Body of pancreas (tissue), 4 donors: ENCODE results near the gene KRTCAP2. TPM values are rescaled to one million over a fixed set of nuclear protein-coding genes. Genes with fewer than 3 reads are reported as not detected.

Source experiments
- ATAC-seq: fragments of 150-250 bp; one replicate; pipeline ENCODE4 v1.9.1; 2016
- DNase-seq, 4 donors: peaks; one replicate each; pipeline ENCODE4 v3.0.0-alpha.2; 2019
- H3K27ac ChIP-seq, 4 donors: fragments of 200-600 bp; sonication (generic); 1 replicate in 3 of 4; 2 replicates in 1 of 4; pipeline versions ENCODE4 v1.5.1 to v1.6.1; 2016 to 2019; ENCODE audit warnings: mild to moderate bottlenecking in 1 of 4, mixed read lengths in 1 of 4, moderate library complexity in 1 of 4
- H3K27me3 ChIP-seq, 2 donors: fragments of 200-600 bp; sonication (generic); one replicate each; pipeline ENCODE4 v1.6.0; 2016; ENCODE audit warnings: mild to moderate bottlenecking in 1 of 2
- H3K36me3 ChIP-seq, 2 donors: fragments of 200-600 bp; sonication (generic); replicated peaks in 1 of 2; 2 replicates each; pipeline ENCODE4 v1.5.1; 2016; ENCODE audit warnings: low read depth in 2 of 2; ENCODE audit not compliant: insufficient read depth in 1 of 2
- H3K4me1 ChIP-seq: fragments of 200-600 bp; sonication (generic); one replicate; pipeline ENCODE4 v1.6.0; 2016
- H3K4me3 ChIP-seq, 2 donors: fragments of 200-600 bp; sonication (generic); 1 replicate in 1 of 2; 2 replicates in 1 of 2; pipeline ENCODE4 v1.5.1; 2016 to 2019
- H3K9me3 ChIP-seq, 3 donors: fragments of 200-600 bp; sonication (generic); 1 replicate in 2 of 3; 2 replicates in 1 of 3; pipeline ENCODE4 v1.5.1; 2016
- POLR2A ChIP-seq, 3 donors: fragments of 450-650 bp; IDR thresholded peaks; one replicate each; pipeline ENCODE4 v1.6.1; 2016; ENCODE audit warnings: antibody characterized with exemption in 3 of 3, mild to moderate bottlenecking in 2 of 3
- WGBS, 2 donors: methylation state at CpG; one replicate each; pipeline ENCODE4 v1.1.5; 2017; 5-methylcytosine and 5-hydroxymethylcytosine counted together
- intact Hi-C: fragments of 100-400 bp; cut with DNase I; formaldehyde crosslinking; loops from one replicate; pipeline ENCODE4 v1.15.1; 2023
- total RNA-seq, 2 donors: library from RNA; depleted of rRNA; stranded (reverse); fragments of >200 nt; gene quantifications; one replicate each; pipeline ENCODE4 v1.1.0, GENCODE V29; 2016
- TF ChIP-seq, protein P1 (sequence below), 7 experiments: fragments of 450-650 bp in 4 of 7; fragments of 200-600 bp in 3 of 7; sonication (generic) in 3 of 7; IDR thresholded peaks; one replicate each; pipeline ENCODE4 v1.5.1; 2016 to 2019; ENCODE audit warnings: antibody characterized with exemption in 7 of 7

KRTCAP2 gene
- total RNA-seq, 2 donors from 2014 or later, result 46.4 to 71.5 TPM

DNA sequence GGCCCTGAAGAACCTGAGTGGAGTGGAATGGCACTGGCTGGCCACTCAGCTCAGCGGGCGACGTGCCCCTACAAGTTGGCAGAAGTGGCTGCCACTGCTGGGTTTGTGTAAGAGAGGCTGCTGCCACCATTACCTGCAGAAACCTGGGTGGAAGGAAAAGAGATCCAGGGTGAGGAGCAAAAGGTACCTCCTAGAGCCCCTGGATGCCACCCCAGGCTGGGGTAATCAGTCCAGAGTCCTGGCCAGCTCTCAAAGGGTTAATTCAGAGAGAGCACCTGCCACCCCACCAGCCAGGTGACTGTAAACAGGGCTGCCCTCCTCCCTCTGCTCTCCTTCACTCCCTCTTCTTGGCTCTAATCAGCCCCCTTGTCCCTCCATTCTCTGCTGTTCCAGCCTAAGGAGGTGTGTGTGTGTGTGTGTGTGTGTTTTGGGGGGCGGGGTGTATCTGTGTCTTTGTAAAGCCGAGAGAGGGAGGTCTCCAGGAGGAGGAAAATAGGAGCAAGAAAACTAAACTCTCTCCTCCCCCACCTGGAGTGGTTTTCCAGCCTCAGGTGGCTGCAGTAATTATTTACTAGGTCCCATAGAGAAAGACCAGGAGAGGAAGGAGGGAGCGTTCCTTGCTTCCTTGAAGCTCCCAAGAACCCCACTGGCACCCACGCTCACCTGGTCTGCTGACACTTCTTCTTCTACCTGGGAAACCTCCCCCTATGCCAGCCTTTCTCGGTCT lies 13.1 kb upstream of the KRTCAP2 start:
- intact Hi-C loops, result no loop called here
- WGBS, 2 donors, result 28 to 40% methylated on average over 8 of the region's 8 CpGs
- Histone ChIP-seq H3K27me3 (no peaks in the 10 kb centered on the region), H3K4me3 (no peak overlapping the region), H3K36me3 (no peaks in the 10 kb centered on the region), H3K9me3 (no peaks in the 10 kb centered on the region), H3K27ac (peak overlapping the region; percentile 86 to 94 (median 92)), H3K4me1 (peaks cover 46% of the 10 kb centered on the region)
- TF ChIP-seq POLR2A (IDR thresholded peaks at IDR 0.05), result peak in 2 of 3 donors; percentile 20 to 51
- TF ChIP-seq, protein P1, sequence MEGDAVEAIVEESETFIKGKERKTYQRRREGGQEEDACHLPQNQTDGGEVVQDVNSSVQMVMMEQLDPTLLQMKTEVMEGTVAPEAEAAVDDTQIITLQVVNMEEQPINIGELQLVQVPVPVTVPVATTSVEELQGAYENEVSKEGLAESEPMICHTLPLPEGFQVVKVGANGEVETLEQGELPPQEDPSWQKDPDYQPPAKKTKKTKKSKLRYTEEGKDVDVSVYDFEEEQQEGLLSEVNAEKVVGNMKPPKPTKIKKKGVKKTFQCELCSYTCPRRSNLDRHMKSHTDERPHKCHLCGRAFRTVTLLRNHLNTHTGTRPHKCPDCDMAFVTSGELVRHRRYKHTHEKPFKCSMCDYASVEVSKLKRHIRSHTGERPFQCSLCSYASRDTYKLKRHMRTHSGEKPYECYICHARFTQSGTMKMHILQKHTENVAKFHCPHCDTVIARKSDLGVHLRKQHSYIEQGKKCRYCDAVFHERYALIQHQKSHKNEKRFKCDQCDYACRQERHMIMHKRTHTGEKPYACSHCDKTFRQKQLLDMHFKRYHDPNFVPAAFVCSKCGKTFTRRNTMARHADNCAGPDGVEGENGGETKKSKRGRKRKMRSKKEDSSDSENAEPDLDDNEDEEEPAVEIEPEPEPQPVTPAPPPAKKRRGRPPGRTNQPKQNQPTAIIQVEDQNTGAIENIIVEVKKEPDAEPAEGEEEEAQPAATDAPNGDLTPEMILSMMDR (IDR thresholded peaks at IDR 0.05), result no peak
- DNase-seq, result peak; percentile 31 to 64 (median 54)
- peak; percentile 33 for ATAC-seq

- peak overlapping the region; percentile 86 to 94 (median 92) for H3K27ac ChIP-seq
- no peak for TF ChIP-seq POLR2A (IDR thresholded peaks at IDR 0.05)
- TF ChIP-seq, protein P1 (IDR thresholded peaks at IDR 0.05), result no peak
- ATAC-seq, result no peak
- intact Hi-C loops, result no loop called here
- H3K4me1 ChIP-seq, result peaks cover 46% of the 10 kb centered on the region
- no peaks in the 10 kb centered on the region for H3K36me3 ChIP-seq
- DNase-seq, result no peak
- no peaks in the 10 kb centered on the region for H3K27me3 ChIP-seq
- H3K4me3 ChIP-seq, result no peak overlapping the region
- no peaks in the 10 kb centered on the region for H3K9me3 ChIP-seq
- WGBS, 2 donors, result 24 to 38% methylated on average over 6 of the region's 6 CpGs
These were observed 12.6 kb upstream of the KRTCAP2 start for GRCh38 chr1:155185783-155186066.

GRCh38 chr1:155184835-155185782 lies 12.0 kb upstream of the KRTCAP2 start:
- peak; percentile 79 for ATAC-seq
- 19 to 25% methylated on average over 12 to 21 of the region's 21 CpGs for WGBS, 2 donors
- peak overlapping the region; percentile 86 to 94 (median 92) for H3K27ac ChIP-seq

DNA sequence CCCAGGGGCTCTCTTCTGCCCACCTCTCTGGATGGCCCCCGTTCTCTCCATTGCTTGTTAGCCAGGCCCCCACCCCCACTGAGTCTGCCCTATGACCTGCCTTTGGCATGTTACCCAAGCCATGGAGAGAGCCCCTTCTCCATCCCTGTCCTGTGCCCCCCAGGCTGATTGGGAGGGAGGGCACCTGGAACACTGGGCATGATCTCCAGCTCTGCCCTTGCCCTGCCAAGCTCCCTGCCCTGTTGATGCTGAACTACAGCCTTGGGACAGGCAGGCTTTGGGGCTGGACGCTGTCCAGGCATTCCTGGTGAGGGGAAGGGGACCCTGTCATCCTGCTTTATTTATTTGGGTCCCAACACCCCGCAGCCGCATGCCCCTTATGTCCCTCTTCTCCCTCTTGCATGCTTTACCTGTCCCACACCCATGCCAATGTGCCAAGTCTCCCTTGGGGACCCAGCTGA lies 11.3 kb upstream of the KRTCAP2 start:
- DNase-seq (peak in 1 of 4 donors; percentile 36), ATAC-seq (no peak)
- Histone ChIP-seq H3K27me3 (no peaks in the 10 kb centered on the region), H3K4me1 (peaks cover 46% of the 10 kb centered on the region), H3K36me3 (no peaks in the 10 kb centered on the region), H3K4me3 (no peak overlapping the region), H3K27ac (peak overlapping the region; percentile 86 to 94 (median 92)), H3K9me3 (no peaks in the 10 kb centered on the region)
- intact Hi-C loops, result no loop called here
- no peak for TF ChIP-seq POLR2A (IDR thresholded peaks at IDR 0.05)
- TF ChIP-seq, protein P1 (IDR thresholded peaks at IDR 0.05), result no peak
- WGBS, 2 donors, result 54 to 64% methylated on average over 4 of the region's 4 CpGs

More at GRCh38 chr1:155184835-155185782, 12.0 kb upstream of the KRTCAP2 start:
- peak; percentile 25 to 38 (median 27) for TF ChIP-seq POLR2A (IDR thresholded peaks at IDR 0.05)
- TF ChIP-seq, protein P1 (IDR thresholded peaks at IDR 0.05), result peak in 4 of 7 experiments; percentile 20 to 38 (median 30)
- Histone ChIP-seq H3K27me3 (no peaks in the 10 kb centered on the region), H3K4me1 (peaks cover 46% of the 10 kb centered on the region), H3K36me3 (no peaks in the 10 kb centered on the region), H3K4me3 (no peak overlapping the region), H3K9me3 (no peaks in the 10 kb centered on the region)
- DNase-seq, result peak; percentile 82 to 94 (median 94)
- intact Hi-C loops, result no loop called here
